Measurements from ENCODE around the gene SLFN5.
"Not testable (repeated sequence)": the region's sequence is repeated elsewhere in the genome, so short reads cannot be mapped to it uniquely, and the experiment has no call there.

SLFN5 gene

GRCh38 chr17:35242805-35243560, at the start of gene SLFN5:
SLFN5 (plus strand) TSS chr17:35243072; CDS start chr17:35258691, 15,619 bp downstream.
- Histone ChIP-seq H3K9me3 (ENCODE audit: control insufficient read depth in 1 of 2, low read length in 2 of 2) (no peaks in the 10 kb centered on the region), H3K27me3 (ENCODE audit: low read depth, low read length) (no peaks in the 10 kb centered on the region), H3K4me1 (ENCODE audit: control insufficient read depth in 1 of 2, insufficient read depth in 2 of 2, low read length in 2 of 2) (peaks cover 13 to 15% of the 10 kb centered on the region in 2 donors), H3K36me3 (ENCODE audit: control insufficient read depth in 1 of 2, insufficient read depth in 2 of 2, low read length in 2 of 2) (peaks cover 0 to 14% of the 10 kb centered on the region in 2 donors), H3K4me3 (ENCODE audit: low read depth in 1 of 2, low read length in 2 of 2) (peak within 1 kb of the TSS; percentile 92 to 95), H3K27ac (ENCODE audit: low read length) (peak within 1 kb of the TSS; percentile 95)

GRCh38 chr17:35194001-35194400, 48.9 kb upstream of the SLFN5 start, which contains the start of gene SLC35G3:
SLC35G3 (minus strand) TSS chr17:35194393; CDS start chr17:35194307, 86 bp downstream.
- H3K9me3 ChIP-seq (ENCODE audit: control insufficient read depth in 1 of 2, low read length in 2 of 2); H3K27ac ChIP-seq (ENCODE audit: low read length); H3K27me3 ChIP-seq (ENCODE audit: low read depth, low read length); H3K4me1 ChIP-seq (ENCODE audit: control insufficient read depth in 1 of 2, insufficient read depth in 2 of 2, low read length in 2 of 2); H3K4me3 ChIP-seq (ENCODE audit: low read depth in 1 of 2, low read length in 2 of 2); H3K36me3 ChIP-seq (ENCODE audit: control insufficient read depth in 1 of 2, insufficient read depth in 2 of 2, low read length in 2 of 2): not testable (repeated sequence)

GRCh38 chr17:35195062-35195461, 47.8 kb upstream of the SLFN5 start:
- not testable (repeated sequence) for H3K9me3 ChIP-seq (ENCODE audit: control insufficient read depth in 1 of 2, low read length in 2 of 2); H3K27ac ChIP-seq (ENCODE audit: low read length); H3K27me3 ChIP-seq (ENCODE audit: low read depth, low read length); H3K36me3 ChIP-seq (ENCODE audit: control insufficient read depth in 1 of 2, insufficient read depth in 2 of 2, low read length in 2 of 2); H3K4me1 ChIP-seq (ENCODE audit: control insufficient read depth in 1 of 2, insufficient read depth in 2 of 2, low read length in 2 of 2); H3K4me3 ChIP-seq (ENCODE audit: low read depth in 1 of 2, low read length in 2 of 2)

- H3K27me3 ChIP-seq (ENCODE audit: low read depth, low read length); H3K4me3 ChIP-seq (ENCODE audit: low read depth in 1 of 2, low read length in 2 of 2); H3K36me3 ChIP-seq (ENCODE audit: control insufficient read depth in 1 of 2, insufficient read depth in 2 of 2, low read length in 2 of 2): not testable (repeated sequence)
Measured at GRCh38 chr17:35202582-35202981, 40.3 kb upstream of the SLFN5 start.

GRCh38 chr17:35210741-35211140, 32.1 kb upstream of the SLFN5 start:
- Histone ChIP-seq H3K4me3 (ENCODE audit: low read depth in 1 of 2, low read length in 2 of 2) (no peak overlapping the region), H3K4me1 (ENCODE audit: control insufficient read depth in 1 of 2, insufficient read depth in 2 of 2, low read length in 2 of 2) (no peaks in the 10 kb centered on the region), H3K27ac (ENCODE audit: low read length) (no peak overlapping the region), H3K27me3 (ENCODE audit: low read depth, low read length) (no peaks in the 10 kb centered on the region), H3K36me3 (ENCODE audit: control insufficient read depth in 1 of 2, insufficient read depth in 2 of 2, low read length in 2 of 2) (no peaks in the 10 kb centered on the region), H3K9me3 (ENCODE audit: control insufficient read depth in 1 of 2, low read length in 2 of 2) (no peaks in the 10 kb centered on the region)

More at GRCh38 chr17:35202582-35202981, 40.3 kb upstream of the SLFN5 start:
- not testable (repeated sequence) for H3K27ac ChIP-seq (ENCODE audit: low read length); H3K9me3 ChIP-seq (ENCODE audit: control insufficient read depth in 1 of 2, low read length in 2 of 2); H3K4me1 ChIP-seq (ENCODE audit: control insufficient read depth in 1 of 2, insufficient read depth in 2 of 2, low read length in 2 of 2)

- Histone ChIP-seq H3K27me3 (ENCODE audit: low read depth, low read length) (no peaks in the 10 kb centered on the region), H3K4me3 (ENCODE audit: low read depth in 1 of 2, low read length in 2 of 2) (no peak overlapping the region), H3K36me3 (ENCODE audit: control insufficient read depth in 1 of 2, insufficient read depth in 2 of 2, low read length in 2 of 2) (no peaks in the 10 kb centered on the region), H3K9me3 (ENCODE audit: control insufficient read depth in 1 of 2, low read length in 2 of 2) (no peaks in the 10 kb centered on the region), H3K4me1 (ENCODE audit: control insufficient read depth in 1 of 2, insufficient read depth in 2 of 2, low read length in 2 of 2) (no peaks in the 10 kb centered on the region), H3K27ac (ENCODE audit: low read length) (no peak overlapping the region)
Measured at GRCh38 chr17:35212668-35213067, 30.2 kb upstream of the SLFN5 start.

- no peak overlapping the region for H3K4me3 ChIP-seq (ENCODE audit: low read depth in 1 of 2, low read length in 2 of 2)
- H3K36me3 ChIP-seq (ENCODE audit: control insufficient read depth in 1 of 2, insufficient read depth in 2 of 2, low read length in 2 of 2), result no peaks in the 10 kb centered on the region
- H3K27ac ChIP-seq (ENCODE audit: low read length), result no peak overlapping the region
- H3K27me3 ChIP-seq (ENCODE audit: low read depth, low read length), result no peaks in the 10 kb centered on the region
- no peaks in the 10 kb centered on the region for H3K9me3 ChIP-seq (ENCODE audit: control insufficient read depth in 1 of 2, low read length in 2 of 2)
- no peaks in the 10 kb centered on the region for H3K4me1 ChIP-seq (ENCODE audit: control insufficient read depth in 1 of 2, insufficient read depth in 2 of 2, low read length in 2 of 2)
Measured at GRCh38 chr17:35213412-35213940, 29.4 kb upstream of the SLFN5 start.

GRCh38 chr17:35214192-35214591, 28.7 kb upstream of the SLFN5 start:
- no peak overlapping the region for H3K4me3 ChIP-seq (ENCODE audit: low read depth in 1 of 2, low read length in 2 of 2)
- H3K9me3 ChIP-seq (ENCODE audit: control insufficient read depth in 1 of 2, low read length in 2 of 2), result no peaks in the 10 kb centered on the region
- H3K36me3 ChIP-seq (ENCODE audit: control insufficient read depth in 1 of 2, insufficient read depth in 2 of 2, low read length in 2 of 2), result no peaks in the 10 kb centered on the region
- no peak overlapping the region for H3K27ac ChIP-seq (ENCODE audit: low read length)
- H3K4me1 ChIP-seq (ENCODE audit: control insufficient read depth in 1 of 2, insufficient read depth in 2 of 2, low read length in 2 of 2), result peaks cover 0 to 3% of the 10 kb centered on the region in 2 donors
- no peaks in the 10 kb centered on the region for H3K27me3 ChIP-seq (ENCODE audit: low read depth, low read length)

GRCh38 chr17:35214631-35215273, 28.1 kb upstream of the SLFN5 start:
- Histone ChIP-seq H3K27ac (ENCODE audit: low read length) (no peak overlapping the region), H3K36me3 (ENCODE audit: control insufficient read depth in 1 of 2, insufficient read depth in 2 of 2, low read length in 2 of 2) (no peaks in the 10 kb centered on the region), H3K9me3 (ENCODE audit: control insufficient read depth in 1 of 2, low read length in 2 of 2) (no peaks in the 10 kb centered on the region), H3K4me1 (ENCODE audit: control insufficient read depth in 1 of 2, insufficient read depth in 2 of 2, low read length in 2 of 2) (peaks cover 0 to 4% of the 10 kb centered on the region in 2 donors), H3K4me3 (ENCODE audit: low read depth in 1 of 2, low read length in 2 of 2) (no peak overlapping the region), H3K27me3 (ENCODE audit: low read depth, low read length) (no peaks in the 10 kb centered on the region)

- H3K27me3 ChIP-seq (ENCODE audit: low read depth, low read length), result no peaks in the 10 kb centered on the region
- H3K36me3 ChIP-seq (ENCODE audit: control insufficient read depth in 1 of 2, insufficient read depth in 2 of 2, low read length in 2 of 2), result no peaks in the 10 kb centered on the region
- peaks cover 0 to 4% of the 10 kb centered on the region in 2 donors for H3K4me1 ChIP-seq (ENCODE audit: control insufficient read depth in 1 of 2, insufficient read depth in 2 of 2, low read length in 2 of 2)
- H3K4me3 ChIP-seq (ENCODE audit: low read depth in 1 of 2, low read length in 2 of 2), result no peak overlapping the region
- no peak overlapping the region for H3K27ac ChIP-seq (ENCODE audit: low read length)
- H3K9me3 ChIP-seq (ENCODE audit: control insufficient read depth in 1 of 2, low read length in 2 of 2), result no peaks in the 10 kb centered on the region
Measured at GRCh38 chr17:35217107-35217506, 25.8 kb upstream of the SLFN5 start.

GRCh38 chr17:35218915-35219314, 24.0 kb upstream of the SLFN5 start:
- Histone ChIP-seq H3K27ac (ENCODE audit: low read length) (no peak overlapping the region), H3K4me3 (ENCODE audit: low read depth in 1 of 2, low read length in 2 of 2) (no peak overlapping the region), H3K4me1 (ENCODE audit: control insufficient read depth in 1 of 2, insufficient read depth in 2 of 2, low read length in 2 of 2) (peaks cover 0 to 4% of the 10 kb centered on the region in 2 donors), H3K9me3 (ENCODE audit: control insufficient read depth in 1 of 2, low read length in 2 of 2) (peaks cover 0 to 4% of the 10 kb centered on the region in 2 donors), H3K27me3 (ENCODE audit: low read depth, low read length) (no peaks in the 10 kb centered on the region), H3K36me3 (ENCODE audit: control insufficient read depth in 1 of 2, insufficient read depth in 2 of 2, low read length in 2 of 2) (no peaks in the 10 kb centered on the region)
